DOHH2 (cell line): Measurements from ENCODE around the gene NID1.
"Not testable (repeated sequence)": the region's sequence is repeated elsewhere in the genome, so short reads cannot be mapped to it uniquely, and the experiment has no call there.

Experiments
- H3F3A ChIP-seq: fragments of 200-600 bp; sonication (generic), shearing (Covaris generic); 2 replicates; pipeline ENCODE4 v1.6.0; 2016; ENCODE audit warnings: antibody characterized with exemption, mild to moderate bottlenecking; ENCODE audit not compliant: control insufficient read depth, insufficient read depth
- H3K27ac ChIP-seq: fragments of 200-600 bp; sonication (generic); 2 replicates; pipeline ENCODE4 v1.5.1; 2014; ENCODE audit warnings: low read depth, mild to moderate bottlenecking, low read length, moderate library complexity
- H3K27me3 ChIP-seq: fragments of 200-600 bp; sonication (generic); 2 replicates; pipeline ENCODE4 v1.6.1; 2014; ENCODE audit warnings: mild to moderate bottlenecking, low read length, mixed read lengths; ENCODE audit not compliant: control insufficient read depth
- H3K36me3 ChIP-seq: fragments of 200-600 bp; sonication (generic); 2 replicates; pipeline ENCODE4 v1.6.1; 2014; ENCODE audit warnings: mild to moderate bottlenecking, low read length, moderate library complexity, mixed read lengths; ENCODE audit not compliant: control insufficient read depth
- H3K4me1 ChIP-seq: fragments of 200-600 bp; sonication (generic); 2 replicates; pipeline ENCODE4 v1.6.1; 2014; ENCODE audit warnings: mild to moderate bottlenecking, low read length, mixed read lengths; ENCODE audit not compliant: control insufficient read depth
- H3K4me2 ChIP-seq: fragments of 200-600 bp; sonication (generic); 2 replicates; pipeline ENCODE4 v1.6.0; 2014; ENCODE audit warnings: mild to moderate bottlenecking, low read length, moderate library complexity
- H3K4me3 ChIP-seq: fragments of 200-600 bp; sonication (generic); 2 replicates; pipeline ENCODE4 v1.5.1; 2014; ENCODE audit warnings: mild to moderate bottlenecking, low read length, mixed read lengths
- H3K79me2 ChIP-seq: fragments of 200-600 bp; sonication (generic); 2 replicates; pipeline ENCODE4 v1.6.1; 2014; ENCODE audit warnings: mild to moderate bottlenecking, low read length, mixed read lengths; ENCODE audit not compliant: control insufficient read depth
- H3K9me2 ChIP-seq: fragments of 200-600 bp; sonication (generic); replicated peaks from 2 replicates; pipeline ENCODE4 v1.6.1; 2014; ENCODE audit warnings: mild to moderate bottlenecking, low read length, mixed read lengths; ENCODE audit not compliant: control insufficient read depth
- H3K9me3 ChIP-seq: fragments of 200-600 bp; sonication (generic); 2 replicates; pipeline ENCODE4 v1.6.1; 2014; ENCODE audit warnings: antibody characterized with exemption, low read length, mixed read lengths; ENCODE audit not compliant: control insufficient read depth, insufficient read depth
- H4K20me1 ChIP-seq: fragments of 200-600 bp; sonication (generic); 2 replicates; pipeline ENCODE4 v1.6.0; 2014; ENCODE audit warnings: low read depth, mild to moderate bottlenecking, antibody characterized with exemption, low read length, moderate library complexity; ENCODE audit not compliant: control insufficient read depth, insufficient read depth
- EZH2phosphoT487 ChIP-seq: fragments of 200-600 bp; sonication (generic); IDR thresholded peaks from 2 replicates; pipeline ENCODE4 v1.6.1; 2017; ENCODE audit warnings: borderline replicate concordance, mild to moderate bottlenecking, antibody characterized with exemption, low read length, moderate library complexity, mixed read lengths
- TF ChIP-seq, protein P1 (sequence below): fragments of 200-600 bp; sonication (generic); IDR thresholded peaks from one replicate; pipeline ENCODE4 v1.5.1; 2014; ENCODE audit warnings: antibody characterized with exemption, mild to moderate bottlenecking, low read depth, low read length; ENCODE audit not compliant: poor library complexity, severe bottlenecking

NID1 gene

DNA sequence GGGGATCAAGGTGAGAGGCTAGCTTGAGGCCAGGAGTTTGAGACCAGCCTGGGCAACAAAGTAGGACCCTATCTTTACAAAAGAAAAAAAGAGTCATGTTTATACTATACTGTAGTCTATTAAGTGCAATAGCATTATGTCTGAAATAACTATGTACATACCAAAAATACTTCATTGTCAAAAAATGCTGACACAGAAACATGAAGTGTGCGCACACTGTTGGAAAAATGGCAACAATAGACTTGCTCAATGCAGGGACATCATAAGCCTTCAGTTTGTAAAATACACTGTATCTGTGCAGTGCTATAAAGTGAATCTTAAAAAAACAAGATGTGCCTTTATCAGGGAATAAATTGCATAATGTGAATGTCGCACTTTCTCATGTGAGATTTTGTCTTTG is 14.1 kb upstream of the NID1 start:
- Histone ChIP-seq H3F3A (no peaks in the 10 kb centered on the region), H3K9me2 (no peaks in the 10 kb centered on the region), H3K9me3 (no peaks in the 10 kb centered on the region), H3K79me2 (no peaks in the 10 kb centered on the region), H3K27me3 (no peaks in the 10 kb centered on the region), H4K20me1 (no peaks in the 10 kb centered on the region), H3K4me1 (no peaks in the 10 kb centered on the region), H3K4me3 (no peak overlapping the region), H3K4me2 (no peak overlapping the region), H3K36me3 (no peaks in the 10 kb centered on the region), H3K27ac (no peak overlapping the region)
- no peak for TF ChIP-seq EZH2phosphoT487

- not testable (repeated sequence) for H3F3A ChIP-seq, H3K4me2 ChIP-seq, H3K9me3 ChIP-seq, H3K36me3 ChIP-seq, H3K27ac ChIP-seq, H4K20me1 ChIP-seq, H3K4me3 ChIP-seq, H3K79me2 ChIP-seq, H3K9me2 ChIP-seq, H3K4me1 ChIP-seq, H3K27me3 ChIP-seq
Measured at GRCh38 chr1:236078077-236078476, 13.2 kb upstream of the NID1 start.

DNA sequence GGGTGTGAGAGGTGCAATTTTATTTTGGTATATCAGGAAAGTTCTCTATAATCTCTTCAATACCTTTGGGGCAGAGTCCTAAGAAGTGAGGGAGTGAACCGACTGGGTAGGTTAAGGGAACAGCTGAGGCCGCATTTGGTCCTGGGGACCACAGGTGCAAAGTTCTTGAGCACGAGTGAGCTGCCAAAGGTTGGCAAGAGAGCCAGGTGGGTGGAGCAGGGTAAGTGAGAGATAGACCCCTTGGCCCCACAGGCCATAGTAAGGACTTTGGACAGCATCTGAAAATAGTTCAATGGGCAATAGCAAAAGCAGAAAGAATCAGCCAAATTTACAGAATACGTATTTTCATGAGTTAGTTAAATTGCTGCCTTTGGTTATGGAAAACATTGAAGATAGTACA is 11.0 kb upstream of the NID1 start:
- Histone ChIP-seq H3K4me3 (no peak overlapping the region), H3K27ac (no peak overlapping the region), H3K27me3 (no peaks in the 10 kb centered on the region), H3K9me3 (no peaks in the 10 kb centered on the region), H3K4me2 (no peak overlapping the region), H3K9me2 (no peaks in the 10 kb centered on the region), H3K36me3 (no peaks in the 10 kb centered on the region), H4K20me1 (no peaks in the 10 kb centered on the region), H3F3A (no peaks in the 10 kb centered on the region), H3K4me1 (no peaks in the 10 kb centered on the region), H3K79me2 (no peaks in the 10 kb centered on the region)
- TF ChIP-seq, protein P1, sequence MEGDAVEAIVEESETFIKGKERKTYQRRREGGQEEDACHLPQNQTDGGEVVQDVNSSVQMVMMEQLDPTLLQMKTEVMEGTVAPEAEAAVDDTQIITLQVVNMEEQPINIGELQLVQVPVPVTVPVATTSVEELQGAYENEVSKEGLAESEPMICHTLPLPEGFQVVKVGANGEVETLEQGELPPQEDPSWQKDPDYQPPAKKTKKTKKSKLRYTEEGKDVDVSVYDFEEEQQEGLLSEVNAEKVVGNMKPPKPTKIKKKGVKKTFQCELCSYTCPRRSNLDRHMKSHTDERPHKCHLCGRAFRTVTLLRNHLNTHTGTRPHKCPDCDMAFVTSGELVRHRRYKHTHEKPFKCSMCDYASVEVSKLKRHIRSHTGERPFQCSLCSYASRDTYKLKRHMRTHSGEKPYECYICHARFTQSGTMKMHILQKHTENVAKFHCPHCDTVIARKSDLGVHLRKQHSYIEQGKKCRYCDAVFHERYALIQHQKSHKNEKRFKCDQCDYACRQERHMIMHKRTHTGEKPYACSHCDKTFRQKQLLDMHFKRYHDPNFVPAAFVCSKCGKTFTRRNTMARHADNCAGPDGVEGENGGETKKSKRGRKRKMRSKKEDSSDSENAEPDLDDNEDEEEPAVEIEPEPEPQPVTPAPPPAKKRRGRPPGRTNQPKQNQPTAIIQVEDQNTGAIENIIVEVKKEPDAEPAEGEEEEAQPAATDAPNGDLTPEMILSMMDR, result no peak

DNA sequence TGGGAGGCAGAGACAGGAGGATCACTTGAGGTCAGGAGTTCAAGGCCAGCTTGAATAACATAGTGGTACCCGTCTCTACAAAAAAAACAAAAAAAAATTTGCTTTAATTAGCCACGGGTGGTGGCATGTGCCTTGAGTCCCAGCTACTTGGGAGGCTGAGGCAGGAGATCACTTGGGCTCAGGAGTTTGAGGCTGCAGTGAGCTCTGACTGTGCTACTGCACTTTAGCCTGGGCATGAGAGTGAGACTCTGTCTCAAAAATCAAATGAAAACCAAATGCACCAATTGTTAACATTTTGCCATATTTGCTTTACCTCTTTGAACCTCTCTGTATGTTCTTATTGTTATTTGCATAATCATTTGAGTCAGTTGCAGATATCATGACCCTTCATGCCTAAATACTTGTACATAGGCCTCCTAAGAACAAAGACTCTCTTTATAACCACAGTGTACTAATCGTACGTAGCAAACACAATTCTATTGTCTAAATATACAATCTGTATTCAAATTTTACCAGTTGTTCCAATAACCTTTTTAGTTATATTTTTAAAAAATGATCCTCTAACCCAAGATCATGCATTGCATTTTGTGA is 8.5 kb upstream of the NID1 start:
- H4K20me1 ChIP-seq, result no peaks in the 10 kb centered on the region
- no peaks in the 10 kb centered on the region for H3K36me3 ChIP-seq
- H3K79me2 ChIP-seq, result no peaks in the 10 kb centered on the region
- no peaks in the 10 kb centered on the region for H3K9me2 ChIP-seq
- H3K27me3 ChIP-seq, result no peaks in the 10 kb centered on the region
- no peaks in the 10 kb centered on the region for H3K4me1 ChIP-seq
- TF ChIP-seq, protein P1, result no peak
- no peak for TF ChIP-seq EZH2phosphoT487
- no peak overlapping the region for H3K4me2 ChIP-seq
- no peak overlapping the region for H3K27ac ChIP-seq
- H3K9me3 ChIP-seq, result no peaks in the 10 kb centered on the region
- no peaks in the 10 kb centered on the region for H3F3A ChIP-seq
- no peak overlapping the region for H3K4me3 ChIP-seq
